Peyer's patch (tissue), 4 donors: ENCODE measurements around the gene SPON1.

Experiments
- POLR2A ChIP-seq, 2 donors: fragments of 450-650 bp; IDR thresholded peaks; one replicate each; pipeline ENCODE4 v1.5.1; 2017; ENCODE audit warnings: antibody characterized with exemption in 2 of 2, mild to moderate bottlenecking in 2 of 2, moderate library complexity in 2 of 2
- TF ChIP-seq, protein P1 (sequence below), 6 experiments: fragments of 450-650 bp in 4 of 6; fragments of 200-600 bp in 2 of 6; sonication (generic) in 1 of 6; IDR thresholded peaks; one replicate each; pipeline ENCODE4 v1.5.1; 2017 to 2019; ENCODE audit warnings: antibody characterized with exemption in 6 of 6, mild to moderate bottlenecking in 3 of 6, moderate library complexity in 1 of 6

DNA sequence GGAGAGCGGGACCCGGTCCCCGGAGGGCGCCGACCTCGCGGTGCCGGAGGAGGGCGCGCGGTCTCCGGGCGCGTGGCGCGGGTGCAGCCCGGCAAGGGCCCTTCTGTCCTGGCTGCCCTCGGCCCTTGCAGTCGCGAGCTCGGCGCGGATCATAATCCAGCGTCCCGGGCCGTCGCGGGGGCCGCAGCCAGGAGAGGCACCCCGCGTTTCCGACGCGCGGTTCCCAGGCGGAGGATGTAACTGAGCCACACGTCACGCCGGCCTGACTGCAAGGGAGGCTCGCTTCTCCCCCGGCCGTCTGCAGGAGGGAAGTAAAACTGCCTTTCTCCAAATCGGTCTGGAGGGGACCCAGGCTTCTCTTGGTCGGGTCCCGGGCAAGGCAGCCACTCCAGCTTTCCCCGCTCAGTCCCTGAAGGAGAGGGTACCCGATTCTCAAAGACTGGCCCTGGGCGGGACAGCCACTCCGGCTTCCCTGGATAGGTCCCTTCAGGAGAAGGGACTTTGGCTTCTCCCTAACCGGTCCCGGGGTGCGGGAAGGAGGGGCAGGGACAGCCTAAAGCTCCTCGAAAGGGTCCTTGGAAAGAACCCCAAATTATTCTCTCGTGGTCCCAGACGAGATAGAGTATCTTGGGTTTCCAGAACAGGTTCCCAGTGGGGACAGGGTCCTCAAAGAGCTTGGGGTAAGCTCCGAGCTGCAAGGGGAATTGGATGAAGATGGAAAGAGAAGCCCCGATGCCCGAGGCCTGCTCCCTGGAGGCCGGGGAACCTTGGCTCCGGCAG lies 836 bp downstream of the SPON1 start:
- no peak for TF ChIP-seq POLR2A (IDR thresholded peaks at IDR 0.05)
- TF ChIP-seq, protein P1, sequence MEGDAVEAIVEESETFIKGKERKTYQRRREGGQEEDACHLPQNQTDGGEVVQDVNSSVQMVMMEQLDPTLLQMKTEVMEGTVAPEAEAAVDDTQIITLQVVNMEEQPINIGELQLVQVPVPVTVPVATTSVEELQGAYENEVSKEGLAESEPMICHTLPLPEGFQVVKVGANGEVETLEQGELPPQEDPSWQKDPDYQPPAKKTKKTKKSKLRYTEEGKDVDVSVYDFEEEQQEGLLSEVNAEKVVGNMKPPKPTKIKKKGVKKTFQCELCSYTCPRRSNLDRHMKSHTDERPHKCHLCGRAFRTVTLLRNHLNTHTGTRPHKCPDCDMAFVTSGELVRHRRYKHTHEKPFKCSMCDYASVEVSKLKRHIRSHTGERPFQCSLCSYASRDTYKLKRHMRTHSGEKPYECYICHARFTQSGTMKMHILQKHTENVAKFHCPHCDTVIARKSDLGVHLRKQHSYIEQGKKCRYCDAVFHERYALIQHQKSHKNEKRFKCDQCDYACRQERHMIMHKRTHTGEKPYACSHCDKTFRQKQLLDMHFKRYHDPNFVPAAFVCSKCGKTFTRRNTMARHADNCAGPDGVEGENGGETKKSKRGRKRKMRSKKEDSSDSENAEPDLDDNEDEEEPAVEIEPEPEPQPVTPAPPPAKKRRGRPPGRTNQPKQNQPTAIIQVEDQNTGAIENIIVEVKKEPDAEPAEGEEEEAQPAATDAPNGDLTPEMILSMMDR (IDR thresholded peaks at IDR 0.05): peak in 1 of 6 experiments; percentile 4
